Effector memory CD8-positive, alpha-beta T cell (primary cell): Measurements from ENCODE around the gene TATDN2.
"Not testable (repeated sequence)": the region's sequence is repeated elsewhere in the genome, so short reads cannot be mapped to it uniquely, and the experiment has no call there.

Experiments
- ATAC-seq: fragments of 150-1000 bp; cut with Tn5 transposase; replicated peaks from 2 replicates; pipeline ENCODE4 v1.10.0; 2021; ENCODE audit warnings: mild to moderate bottlenecking, moderate library complexity
- DNase-seq, 3 experiments: peaks; one replicate each; pipeline ENCODE4 v3.0.0; 2021
- H3K27ac Mint-ChIP-seq, 2 donors: one replicate each; pipeline ENCODE4 v1.8.0; 2022; ENCODE audit warnings: mild to moderate bottlenecking in 2 of 2, mixed read lengths in 2 of 2, moderate library complexity in 2 of 2
- H3K27me3 Mint-ChIP-seq, 2 donors: one replicate each; pipeline ENCODE4 v1.8.0; 2022; ENCODE audit warnings: mixed read lengths in 2 of 2
- H3K36me3 Mint-ChIP-seq: one replicate; pipeline ENCODE4 v1.8.0; 2022; ENCODE audit warnings: mild to moderate bottlenecking, moderate library complexity, mixed read lengths; ENCODE audit not compliant: insufficient read depth
- H3K4me1 Mint-ChIP-seq, 2 donors: one replicate each; pipeline ENCODE4 v1.8.0; 2022; ENCODE audit warnings: low read depth in 2 of 2, mixed read lengths in 2 of 2
- H3K4me3 Mint-ChIP-seq, 2 donors: one replicate each; pipeline ENCODE4 v1.8.0; 2022; ENCODE audit warnings: mild to moderate bottlenecking in 2 of 2, mixed read lengths in 2 of 2, moderate library complexity in 2 of 2
- H3K9me3 Mint-ChIP-seq, 2 donors: one replicate each; pipeline ENCODE4 v1.8.0; 2022; ENCODE audit warnings: mixed read lengths in 2 of 2

Gene TATDN2

GRCh38 chr3:10294030-10294586 is 45.8 kb downstream of the TATDN2 start:
- Mint-ChIP-seq H3K4me3 (no peak overlapping the region), H3K36me3 (peaks cover 28% of the 10 kb centered on the region), H3K4me1 (peaks cover 4 to 5% of the 10 kb centered on the region in 2 donors), H3K27me3 (no peaks in the 10 kb centered on the region), H3K9me3 (no peaks in the 10 kb centered on the region), H3K27ac (no peak overlapping the region)
- DNase-seq (no peak), ATAC-seq (no peak)

GRCh38 chr3:10298064-10298463 is 49.8 kb downstream of the TATDN2 start:
- not testable (repeated sequence) for H3K27ac Mint-ChIP-seq, H3K4me3 Mint-ChIP-seq, H3K27me3 Mint-ChIP-seq, H3K9me3 Mint-ChIP-seq, ATAC-seq, DNase-seq
- Mint-ChIP-seq H3K36me3 (peaks cover 53% of the 10 kb centered on the region), H3K4me1 (peaks cover 6 to 12% of the 10 kb centered on the region in 2 donors)

- ATAC-seq (no peak), DNase-seq (no peak)
- Mint-ChIP-seq H3K27me3 (no peaks in the 10 kb centered on the region), H3K9me3 (no peaks in the 10 kb centered on the region), H3K4me3 (no peak overlapping the region), H3K27ac (peak overlapping the region; percentile 81 to 88), H3K4me1 (peaks cover 6 to 12% of the 10 kb centered on the region in 2 donors), H3K36me3 (peaks cover 64% of the 10 kb centered on the region)
Observed at GRCh38 chr3:10299175-10299574, 50.9 kb downstream of the TATDN2 start.

GRCh38 chr3:10299679-10300078 is 51.4 kb downstream of the TATDN2 start:
- peak overlapping the region; percentile 81 to 88 for H3K27ac Mint-ChIP-seq
- no peaks in the 10 kb centered on the region for H3K9me3 Mint-ChIP-seq
- ATAC-seq (no peak), DNase-seq (no peak)
- H3K36me3 Mint-ChIP-seq: peaks cover 67% of the 10 kb centered on the region
- no peaks in the 10 kb centered on the region for H3K27me3 Mint-ChIP-seq
- peaks cover 6 to 12% of the 10 kb centered on the region in 2 donors for H3K4me1 Mint-ChIP-seq
- no peak overlapping the region for H3K4me3 Mint-ChIP-seq

GRCh38 chr3:10300087-10300486 is 51.8 kb downstream of the TATDN2 start:
- Mint-ChIP-seq H3K36me3 (peaks cover 66% of the 10 kb centered on the region), H3K9me3 (no peaks in the 10 kb centered on the region), H3K27me3 (no peaks in the 10 kb centered on the region), H3K27ac (peak overlapping the region; percentile 81 to 88), H3K4me1 (peaks cover 6 to 12% of the 10 kb centered on the region in 2 donors), H3K4me3 (no peak overlapping the region)
- ATAC-seq (no peak), DNase-seq (no peak)

- Mint-ChIP-seq H3K9me3 (no peaks in the 10 kb centered on the region), H3K4me3 (no peak overlapping the region), H3K27me3 (no peaks in the 10 kb centered on the region), H3K4me1 (peaks cover 7 to 12% of the 10 kb centered on the region in 2 donors), H3K36me3 (peaks cover 67% of the 10 kb centered on the region), H3K27ac (peak overlapping the region in 1 of 2 donors; percentile 58)
- DNase-seq: no peak
- no peak for ATAC-seq
Observed at GRCh38 chr3:10303105-10303504, 54.8 kb downstream of the TATDN2 start.

GRCh38 chr3:10303785-10304184 is 55.5 kb downstream of the TATDN2 start:
- H3K36me3 Mint-ChIP-seq: peaks cover 74% of the 10 kb centered on the region
- peaks cover 7 to 11% of the 10 kb centered on the region in 2 donors for H3K4me1 Mint-ChIP-seq
- no peak overlapping the region for H3K4me3 Mint-ChIP-seq
- no peak for DNase-seq
- ATAC-seq: no peak
- peak overlapping the region in 1 of 2 donors; percentile 58 for H3K27ac Mint-ChIP-seq
- no peaks in the 10 kb centered on the region for H3K9me3 Mint-ChIP-seq
- no peaks in the 10 kb centered on the region for H3K27me3 Mint-ChIP-seq

GRCh38 chr3:10304905-10305304 is 56.6 kb downstream of the TATDN2 start:
- H3K4me1 Mint-ChIP-seq: peaks cover 0 to 4% of the 10 kb centered on the region in 2 donors
- no peaks in the 10 kb centered on the region for H3K27me3 Mint-ChIP-seq
- DNase-seq (no peak), ATAC-seq (no peak)
- peaks cover 79% of the 10 kb centered on the region for H3K36me3 Mint-ChIP-seq
- no peak overlapping the region for H3K4me3 Mint-ChIP-seq
- peak overlapping the region in 1 of 2 donors; percentile 28 for H3K27ac Mint-ChIP-seq
- no peaks in the 10 kb centered on the region for H3K9me3 Mint-ChIP-seq

GRCh38 chr3:10305331-10305902 is 57.2 kb downstream of the TATDN2 start:
- Mint-ChIP-seq H3K4me1 (peaks cover 0 to 4% of the 10 kb centered on the region in 2 donors), H3K27me3 (no peaks in the 10 kb centered on the region), H3K36me3 (peaks cover 80% of the 10 kb centered on the region), H3K9me3 (no peaks in the 10 kb centered on the region), H3K27ac (peak overlapping the region in 1 of 2 donors; percentile 0), H3K4me3 (no peak overlapping the region)
- ATAC-seq: no peak
- DNase-seq: no peak

GRCh38 chr3:10306156-10306555 is 57.9 kb downstream of the TATDN2 start:
- Mint-ChIP-seq H3K27me3 (no peaks in the 10 kb centered on the region), H3K27ac (peak overlapping the region in 1 of 2 donors; percentile 0)
- no peak for DNase-seq

GRCh38 chr3:10308678-10309077 is 60.4 kb downstream of the TATDN2 start:
- no peak overlapping the region for H3K4me3 Mint-ChIP-seq
- peaks cover 74% of the 10 kb centered on the region for H3K36me3 Mint-ChIP-seq
- no peaks in the 10 kb centered on the region for H3K27me3 Mint-ChIP-seq
- DNase-seq (no peak), ATAC-seq (no peak)
- H3K9me3 Mint-ChIP-seq: no peaks in the 10 kb centered on the region
- peak overlapping the region in 1 of 2 donors; percentile 74 for H3K27ac Mint-ChIP-seq
- peaks cover 0 to 10% of the 10 kb centered on the region in 2 donors for H3K4me1 Mint-ChIP-seq

More at GRCh38 chr3:10306156-10306555, 57.9 kb downstream of the TATDN2 start:
- Mint-ChIP-seq H3K9me3 (no peaks in the 10 kb centered on the region), H3K36me3 (peaks cover 80% of the 10 kb centered on the region), H3K4me1 (peaks cover 0 to 4% of the 10 kb centered on the region in 2 donors), H3K4me3 (no peak overlapping the region)
- ATAC-seq: no peak

GRCh38 chr3:10309736-10310135 is 61.5 kb downstream of the TATDN2 start:
- H3K27me3 Mint-ChIP-seq: no peaks in the 10 kb centered on the region
- H3K9me3 Mint-ChIP-seq: no peaks in the 10 kb centered on the region
- H3K4me1 Mint-ChIP-seq: peaks cover 0 to 10% of the 10 kb centered on the region in 2 donors
- peak overlapping the region; percentile 21 to 42 for H3K27ac Mint-ChIP-seq
- DNase-seq (no peak), ATAC-seq (no peak)
- H3K36me3 Mint-ChIP-seq: peaks cover 74% of the 10 kb centered on the region
- no peak overlapping the region for H3K4me3 Mint-ChIP-seq

- Mint-ChIP-seq H3K9me3 (no peaks in the 10 kb centered on the region), H3K27ac (no peak overlapping the region), H3K36me3 (peaks cover 68% of the 10 kb centered on the region), H3K4me1 (peaks cover 0 to 10% of the 10 kb centered on the region in 2 donors), H3K27me3 (no peaks in the 10 kb centered on the region), H3K4me3 (no peak overlapping the region)
- no peak for DNase-seq
- ATAC-seq: no peak
Observed at GRCh38 chr3:10310578-10310977, 62.3 kb downstream of the TATDN2 start.

GRCh38 chr3:10311710-10312109 is 63.5 kb downstream of the TATDN2 start:
- no peaks in the 10 kb centered on the region for H3K9me3 Mint-ChIP-seq
- H3K4me3 Mint-ChIP-seq: no peak overlapping the region
- H3K4me1 Mint-ChIP-seq: peaks cover 0 to 8% of the 10 kb centered on the region in 2 donors
- peak overlapping the region in 1 of 2 donors; percentile 32 for H3K27ac Mint-ChIP-seq
- H3K36me3 Mint-ChIP-seq: peaks cover 60% of the 10 kb centered on the region
- no peaks in the 10 kb centered on the region for H3K27me3 Mint-ChIP-seq
- ATAC-seq (no peak), DNase-seq (no peak)
